ENCODE measurements around the gene FREM2. TPM values are rescaled to one million over a fixed set of nuclear protein-coding genes. Genes with fewer than 3 reads are reported as not detected.

The FREM2 gene
- total and polyA plus RNA-seq, 2 experiments from 2014 or later = 2.3 to 17.8 TPM

- no peak overlapping the region for H2AFZ ChIP-seq
- H4K20me1 ChIP-seq (ENCODE audit: insufficient read depth, poor library complexity, severe bottlenecking) = no peaks in the 10 kb centered on the region
- no peak for TF ChIP-seq EZH2 (IDR thresholded peaks at IDR 0.05; ENCODE audit: borderline replicate concordance)
- TF ChIP-seq CTCF (IDR thresholded peaks at IDR 0.05; ENCODE audit: poor library complexity) = no peak
- no peak for TF ChIP-seq EZH2phosphoT487 (IDR thresholded peaks at IDR 0.05; ENCODE audit: low read depth, severe bottlenecking, unreplicated experiment)
- no peaks in the 10 kb centered on the region for H3K4me1 ChIP-seq (ENCODE audit: insufficient read depth)
- H3K4me3 ChIP-seq = no peak overlapping the region
- H3K27ac ChIP-seq = no peak overlapping the region
- no peaks in the 10 kb centered on the region for H3K36me3 ChIP-seq (replicated peaks; ENCODE audit: insufficient read depth, low read depth)
- no peaks in the 10 kb centered on the region for H3K79me2 ChIP-seq
- H3K9me3 ChIP-seq (ENCODE audit: low read depth) = no peaks in the 10 kb centered on the region
- 83% methylated on average over 6 of the region's 6 CpGs for WGBS (ENCODE audit: low lambda C conversion rate, missing lambda C conversion rate)
- no peak for DNase-seq (ENCODE audit: low spot score)
- H3K27me3 ChIP-seq = no peaks in the 10 kb centered on the region
- H3K4me2 ChIP-seq = no peak overlapping the region
- H3K9me2 ChIP-seq (replicated peaks; ENCODE audit: insufficient read depth) = no peaks in the 10 kb centered on the region
These were observed 17.5 kb upstream of the FREM2 start for GRCh38 chr13:38669234-38669964.

- DNase-seq (ENCODE audit: low spot score) = no peak
- 62% methylated on average over 2 of the region's 2 CpGs for WGBS (ENCODE audit: low lambda C conversion rate, missing lambda C conversion rate)
These were observed 16.2 kb upstream of the FREM2 start for GRCh38 chr13:38670627-38671026.

GRCh38 chr13:38671980-38672379, 14.9 kb upstream of the FREM2 start:
- Histone ChIP-seq H3K27me3 (no peaks in the 10 kb centered on the region), H3K4me1 (ENCODE audit: insufficient read depth) (no peaks in the 10 kb centered on the region)

More at GRCh38 chr13:38670627-38671026, 16.2 kb upstream of the FREM2 start:
- H3K79me2 ChIP-seq = no peaks in the 10 kb centered on the region
- no peaks in the 10 kb centered on the region for H4K20me1 ChIP-seq (ENCODE audit: insufficient read depth, poor library complexity, severe bottlenecking)
- no peak overlapping the region for H3K4me3 ChIP-seq
- TF ChIP-seq CTCF (IDR thresholded peaks at IDR 0.05; ENCODE audit: poor library complexity) (no peak), EZH2phosphoT487 (IDR thresholded peaks at IDR 0.05; ENCODE audit: low read depth, severe bottlenecking, unreplicated experiment) (no peak), EZH2 (IDR thresholded peaks at IDR 0.05; ENCODE audit: borderline replicate concordance) (no peak)
- H3K27ac ChIP-seq = no peak overlapping the region
- H3K36me3 ChIP-seq (replicated peaks; ENCODE audit: insufficient read depth, low read depth) = no peaks in the 10 kb centered on the region
- H2AFZ ChIP-seq = no peak overlapping the region
- H3K9me3 ChIP-seq (ENCODE audit: low read depth) = no peaks in the 10 kb centered on the region
- H3K4me2 ChIP-seq = no peak overlapping the region
- no peaks in the 10 kb centered on the region for H3K27me3 ChIP-seq
- H3K4me1 ChIP-seq (ENCODE audit: insufficient read depth) = no peaks in the 10 kb centered on the region
- H3K9me2 ChIP-seq (replicated peaks; ENCODE audit: insufficient read depth) = no peaks in the 10 kb centered on the region

More at GRCh38 chr13:38671980-38672379, 14.9 kb upstream of the FREM2 start:
- no peaks in the 10 kb centered on the region for H4K20me1 ChIP-seq (ENCODE audit: insufficient read depth, poor library complexity, severe bottlenecking)
- no peak for DNase-seq (ENCODE audit: low spot score)
- no peak overlapping the region for H3K4me2 ChIP-seq
- H3K4me3 ChIP-seq = no peak overlapping the region
- no peaks in the 10 kb centered on the region for H3K36me3 ChIP-seq (replicated peaks; ENCODE audit: insufficient read depth, low read depth)
- no peak for TF ChIP-seq EZH2phosphoT487 (IDR thresholded peaks at IDR 0.05; ENCODE audit: low read depth, severe bottlenecking, unreplicated experiment)
- no peak for TF ChIP-seq CTCF (IDR thresholded peaks at IDR 0.05; ENCODE audit: poor library complexity)
- no peak for TF ChIP-seq EZH2 (IDR thresholded peaks at IDR 0.05; ENCODE audit: borderline replicate concordance)
- WGBS (ENCODE audit: low lambda C conversion rate, missing lambda C conversion rate) = 91% methylated on average over 2 of the region's 2 CpGs
- no peaks in the 10 kb centered on the region for H3K9me2 ChIP-seq (replicated peaks; ENCODE audit: insufficient read depth)
- no peaks in the 10 kb centered on the region for H3K9me3 ChIP-seq (ENCODE audit: low read depth)
- H2AFZ ChIP-seq = no peak overlapping the region
- H3K27ac ChIP-seq = no peak overlapping the region
- H3K79me2 ChIP-seq = no peaks in the 10 kb centered on the region

All from hepatocyte (in vitro differentiated cells).